ENCODE measurements around the gene TIMM10.
A peak's percentile ranks its signal among the peaks of the same experiment; 100 is the strongest.

Gene TIMM10

GRCh38 chr11:57490456-57491248 lies 39.9 kb downstream of the TIMM10 start:
- DNase-seq (ENCODE audit: low read depth, low spot score): no peak

GRCh38 chr11:57487920-57488659 lies 42.5 kb downstream of the TIMM10 start:
- peaks cover 2% of the 10 kb centered on the region for H3K27me3 ChIP-seq (ENCODE audit: insufficient read depth, insufficient read length)
- no peak overlapping the region for H3K4me3 ChIP-seq (ENCODE audit: insufficient read length, low read depth)
- no peak for DNase-seq (ENCODE audit: low read depth, low spot score)
- H3K4me1 ChIP-seq (ENCODE audit: insufficient read depth, insufficient read length): peaks cover 7% of the 10 kb centered on the region
- no peak overlapping the region for H3K9ac ChIP-seq (ENCODE audit: insufficient read length, low read depth)
- no peaks in the 10 kb centered on the region for H3K9me3 ChIP-seq (ENCODE audit: insufficient read depth, low read length)
- TF ChIP-seq YY1 (IDR thresholded peaks at IDR 0.05; ENCODE audit: insufficient read depth, insufficient read length) (no peak), ZNF274 (IDR thresholded peaks at IDR 0.05; ENCODE audit: low read depth, low read length) (no peak), SUZ12 (IDR thresholded peaks at IDR 0.05; ENCODE audit: extremely low read depth, insufficient read depth, insufficient read length) (no peak)
- H3K36me3 ChIP-seq (ENCODE audit: insufficient read depth, insufficient read length, low read length): no peaks in the 10 kb centered on the region

More at GRCh38 chr11:57490456-57491248, 39.9 kb downstream of the TIMM10 start:
- Histone ChIP-seq H3K4me1 (ENCODE audit: insufficient read depth, insufficient read length) (peaks cover 8% of the 10 kb centered on the region), H3K9me3 (ENCODE audit: insufficient read depth, low read length) (no peaks in the 10 kb centered on the region), H3K4me3 (ENCODE audit: insufficient read length, low read depth) (no peak overlapping the region), H3K27me3 (ENCODE audit: insufficient read depth, insufficient read length) (no peaks in the 10 kb centered on the region), H3K9ac (ENCODE audit: insufficient read length, low read depth) (no peak overlapping the region), H3K36me3 (ENCODE audit: insufficient read depth, insufficient read length, low read length) (peaks cover 7% of the 10 kb centered on the region)
- TF ChIP-seq ZNF274 (IDR thresholded peaks at IDR 0.05; ENCODE audit: low read depth, low read length) (no peak), SUZ12 (IDR thresholded peaks at IDR 0.05; ENCODE audit: extremely low read depth, insufficient read depth, insufficient read length) (no peak), YY1 (IDR thresholded peaks at IDR 0.05; ENCODE audit: insufficient read depth, insufficient read length) (no peak)

GRCh38 chr11:57487021-57487778 lies 43.4 kb downstream of the TIMM10 start:
- Histone ChIP-seq H3K9me3 (ENCODE audit: insufficient read depth, low read length) (no peaks in the 10 kb centered on the region), H3K9ac (ENCODE audit: insufficient read length, low read depth) (no peak overlapping the region), H3K4me1 (ENCODE audit: insufficient read depth, insufficient read length) (peaks cover 7% of the 10 kb centered on the region), H3K4me3 (ENCODE audit: insufficient read length, low read depth) (no peak overlapping the region), H3K36me3 (ENCODE audit: insufficient read depth, insufficient read length, low read length) (no peaks in the 10 kb centered on the region), H3K27me3 (ENCODE audit: insufficient read depth, insufficient read length) (peaks cover 5% of the 10 kb centered on the region)
- TF ChIP-seq ZNF274 (IDR thresholded peaks at IDR 0.05; ENCODE audit: low read depth, low read length) (no peak), YY1 (IDR thresholded peaks at IDR 0.05; ENCODE audit: insufficient read depth, insufficient read length) (no peak)
- no peak for DNase-seq (ENCODE audit: low read depth, low spot score)

GRCh38 chr11:57485217-57485990 lies 45.1 kb downstream of the TIMM10 start:
- no peaks in the 10 kb centered on the region for H3K36me3 ChIP-seq (ENCODE audit: insufficient read depth, insufficient read length, low read length)
- H3K9me3 ChIP-seq (ENCODE audit: insufficient read depth, low read length): no peaks in the 10 kb centered on the region
- H3K4me1 ChIP-seq (ENCODE audit: insufficient read depth, insufficient read length): peaks cover 8% of the 10 kb centered on the region
- no peak for DNase-seq (ENCODE audit: low read depth, low spot score)
- TF ChIP-seq SUZ12 (IDR thresholded peaks at IDR 0.05; ENCODE audit: extremely low read depth, insufficient read depth, insufficient read length) (no peak), YY1 (IDR thresholded peaks at IDR 0.05; ENCODE audit: insufficient read depth, insufficient read length) (no peak), ZNF274 (IDR thresholded peaks at IDR 0.05; ENCODE audit: low read depth, low read length) (no peak)
- peaks cover 20% of the 10 kb centered on the region for H3K27me3 ChIP-seq (ENCODE audit: insufficient read depth, insufficient read length)
- H3K4me3 ChIP-seq (ENCODE audit: insufficient read length, low read depth): no peak overlapping the region
- H3K9ac ChIP-seq (ENCODE audit: insufficient read length, low read depth): no peak overlapping the region

- Histone ChIP-seq H3K4me3 (ENCODE audit: insufficient read length, low read depth) (no peak overlapping the region), H3K4me1 (ENCODE audit: insufficient read depth, insufficient read length) (peaks cover 12% of the 10 kb centered on the region), H3K9me3 (ENCODE audit: insufficient read depth, low read length) (no peaks in the 10 kb centered on the region), H3K36me3 (ENCODE audit: insufficient read depth, insufficient read length, low read length) (no peaks in the 10 kb centered on the region), H3K9ac (ENCODE audit: insufficient read length, low read depth) (peak overlapping the region; percentile 33), H3K27me3 (ENCODE audit: insufficient read depth, insufficient read length) (peaks cover 20% of the 10 kb centered on the region)
- no peak for TF ChIP-seq SUZ12 (IDR thresholded peaks at IDR 0.05; ENCODE audit: extremely low read depth, insufficient read depth, insufficient read length)
- TF ChIP-seq YY1 (IDR thresholded peaks at IDR 0.05; ENCODE audit: insufficient read depth, insufficient read length): no peak
- TF ChIP-seq ZNF274 (IDR thresholded peaks at IDR 0.05; ENCODE audit: low read depth, low read length): no peak
- no peak for DNase-seq (ENCODE audit: low read depth, low spot score)
Measured at GRCh38 chr11:57484141-57484710, 46.3 kb downstream of the TIMM10 start.

- Histone ChIP-seq H3K36me3 (ENCODE audit: insufficient read depth, insufficient read length, low read length) (no peaks in the 10 kb centered on the region), H3K4me1 (ENCODE audit: insufficient read depth, insufficient read length) (peaks cover 12% of the 10 kb centered on the region), H3K27me3 (ENCODE audit: insufficient read depth, insufficient read length) (peaks cover 20% of the 10 kb centered on the region), H3K9me3 (ENCODE audit: insufficient read depth, low read length) (no peaks in the 10 kb centered on the region), H3K9ac (ENCODE audit: insufficient read length, low read depth) (peak overlapping the region; percentile 90), H3K4me3 (ENCODE audit: insufficient read length, low read depth) (peak overlapping the region; percentile 62)
- no peak for DNase-seq (ENCODE audit: low read depth, low spot score)
- TF ChIP-seq YY1 (IDR thresholded peaks at IDR 0.05; ENCODE audit: insufficient read depth, insufficient read length): no peak
- TF ChIP-seq ZNF274 (IDR thresholded peaks at IDR 0.05; ENCODE audit: low read depth, low read length): no peak
- no peak for TF ChIP-seq SUZ12 (IDR thresholded peaks at IDR 0.05; ENCODE audit: extremely low read depth, insufficient read depth, insufficient read length)
Measured at GRCh38 chr11:57483562-57483918, 47.0 kb downstream of the TIMM10 start.
